PC-3 (cell line): Measurements from ENCODE around the gene ZNF513.

Experiments used
- EZH2 ChIP-seq: fragments of 300-600 bp; sonication (generic); IDR thresholded peaks from one replicate; pipeline ENCODE4 v1.6.1; 2017; ENCODE audit warnings: antibody characterized with exemption, mild to moderate bottlenecking, low read length; ENCODE audit not compliant: unreplicated experiment
- TF ChIP-seq, protein P1 (sequence below): fragments of 300-600 bp; sonication (generic); conservative IDR thresholded peaks from 2 replicates; pipeline ENCODE4 v1.5.1; 2017; ENCODE audit warnings: antibody characterized with exemption, low read depth, mild to moderate bottlenecking, low read length

DNA sequence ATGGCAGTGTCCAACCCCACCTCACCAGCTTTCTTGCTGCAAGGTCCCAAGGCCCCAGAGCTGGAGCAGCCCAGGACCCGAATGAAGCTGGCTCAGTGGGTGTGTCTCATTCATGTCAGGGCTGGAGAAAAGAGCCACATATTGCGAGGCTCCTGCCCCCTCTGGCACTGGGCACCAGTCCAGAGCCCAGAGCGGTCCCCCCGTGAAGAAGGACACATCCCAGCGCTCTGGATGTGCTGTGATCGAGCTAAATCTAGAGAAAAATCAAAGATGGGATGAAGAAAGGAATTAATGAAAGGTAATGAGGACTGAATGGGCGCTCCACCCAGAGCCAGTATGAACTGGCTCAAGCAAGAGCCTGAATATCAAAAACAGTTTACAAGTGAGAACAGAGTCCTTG lies 44.4 kb downstream of the ZNF513 start:
- TF ChIP-seq, protein P1, sequence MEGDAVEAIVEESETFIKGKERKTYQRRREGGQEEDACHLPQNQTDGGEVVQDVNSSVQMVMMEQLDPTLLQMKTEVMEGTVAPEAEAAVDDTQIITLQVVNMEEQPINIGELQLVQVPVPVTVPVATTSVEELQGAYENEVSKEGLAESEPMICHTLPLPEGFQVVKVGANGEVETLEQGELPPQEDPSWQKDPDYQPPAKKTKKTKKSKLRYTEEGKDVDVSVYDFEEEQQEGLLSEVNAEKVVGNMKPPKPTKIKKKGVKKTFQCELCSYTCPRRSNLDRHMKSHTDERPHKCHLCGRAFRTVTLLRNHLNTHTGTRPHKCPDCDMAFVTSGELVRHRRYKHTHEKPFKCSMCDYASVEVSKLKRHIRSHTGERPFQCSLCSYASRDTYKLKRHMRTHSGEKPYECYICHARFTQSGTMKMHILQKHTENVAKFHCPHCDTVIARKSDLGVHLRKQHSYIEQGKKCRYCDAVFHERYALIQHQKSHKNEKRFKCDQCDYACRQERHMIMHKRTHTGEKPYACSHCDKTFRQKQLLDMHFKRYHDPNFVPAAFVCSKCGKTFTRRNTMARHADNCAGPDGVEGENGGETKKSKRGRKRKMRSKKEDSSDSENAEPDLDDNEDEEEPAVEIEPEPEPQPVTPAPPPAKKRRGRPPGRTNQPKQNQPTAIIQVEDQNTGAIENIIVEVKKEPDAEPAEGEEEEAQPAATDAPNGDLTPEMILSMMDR: no peak
- no peak for TF ChIP-seq EZH2
